ENCODE measurements around the gene VSTM2L.

DNA sequence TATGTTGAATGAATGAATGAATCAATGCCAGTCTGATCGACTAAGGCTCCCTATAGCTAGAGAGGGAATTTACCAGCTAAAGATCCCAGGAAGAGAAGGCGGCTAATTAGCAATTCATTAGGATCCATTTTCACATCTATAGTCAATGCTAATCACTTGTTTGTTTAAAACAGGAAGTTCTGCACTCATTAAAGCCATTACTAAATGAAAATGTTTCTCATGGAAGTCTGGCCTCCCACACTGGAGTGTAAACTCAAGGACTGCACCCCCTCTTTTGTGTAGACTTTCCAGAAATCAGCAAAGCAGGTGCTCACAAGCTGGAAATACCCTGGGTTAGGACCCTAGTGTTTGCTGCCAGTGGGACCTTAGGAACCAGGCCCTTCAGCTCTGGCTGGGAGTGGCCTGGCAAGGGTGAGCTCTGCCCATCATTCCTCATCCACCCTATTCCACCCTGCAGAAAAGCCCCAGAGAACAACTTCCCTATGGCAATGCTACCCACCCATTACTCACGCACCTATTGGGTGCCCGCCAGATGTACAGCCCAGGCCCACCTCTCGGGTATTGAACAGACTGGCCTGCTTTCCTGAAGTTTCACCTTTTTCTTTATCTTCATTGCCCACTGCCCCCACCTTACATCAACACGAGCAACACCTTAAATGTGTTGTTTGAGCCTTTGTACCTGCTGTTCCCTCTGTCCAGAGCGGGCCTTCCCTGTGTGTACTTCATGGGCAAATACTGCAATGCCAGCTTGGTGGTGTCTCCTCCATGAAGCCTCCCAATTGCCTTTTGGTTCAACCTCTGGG lies 69.5 kb downstream of the VSTM2L start:
- TF ChIP-seq ZNF565 (CRISPR knock-in tag; conservative IDR thresholded peaks at IDR 0.05; ENCODE audit: low read depth), result no peak
- no peak for TF ChIP-seq ARNTL (CRISPR knock-in tag; IDR thresholded peaks at IDR 0.05; ENCODE audit: borderline replicate concordance, low read depth)
- no peak for TF ChIP-seq ZNF70 (CRISPR knock-in tag; IDR thresholded peaks at IDR 0.05)
